Esophagus squamous epithelium (tissue), 4 donors: Measurements from ENCODE around the gene MYO1D.

Experiments used
- POLR2A ChIP-seq, 4 donors: fragments of 450-650 bp; IDR thresholded peaks; one replicate each; pipeline ENCODE4 v1.6.1; 2017; ENCODE audit warnings: antibody characterized with exemption in 4 of 4, mild to moderate bottlenecking in 4 of 4, moderate library complexity in 3 of 4
- TF ChIP-seq, protein P1 (sequence below), 6 experiments: fragments of 450-650 bp in 4 of 6; fragments of 200-600 bp in 2 of 6; sonication (generic) in 2 of 6; IDR thresholded peaks; one replicate each; pipeline ENCODE4 v1.5.1; 2016 to 2019; ENCODE audit warnings: antibody characterized with exemption in 6 of 6, mild to moderate bottlenecking in 4 of 6, moderate library complexity in 4 of 6

GRCh38 chr17:32786169-32786568 lies 90.8 kb downstream of the MYO1D start:
- TF ChIP-seq, protein P1, sequence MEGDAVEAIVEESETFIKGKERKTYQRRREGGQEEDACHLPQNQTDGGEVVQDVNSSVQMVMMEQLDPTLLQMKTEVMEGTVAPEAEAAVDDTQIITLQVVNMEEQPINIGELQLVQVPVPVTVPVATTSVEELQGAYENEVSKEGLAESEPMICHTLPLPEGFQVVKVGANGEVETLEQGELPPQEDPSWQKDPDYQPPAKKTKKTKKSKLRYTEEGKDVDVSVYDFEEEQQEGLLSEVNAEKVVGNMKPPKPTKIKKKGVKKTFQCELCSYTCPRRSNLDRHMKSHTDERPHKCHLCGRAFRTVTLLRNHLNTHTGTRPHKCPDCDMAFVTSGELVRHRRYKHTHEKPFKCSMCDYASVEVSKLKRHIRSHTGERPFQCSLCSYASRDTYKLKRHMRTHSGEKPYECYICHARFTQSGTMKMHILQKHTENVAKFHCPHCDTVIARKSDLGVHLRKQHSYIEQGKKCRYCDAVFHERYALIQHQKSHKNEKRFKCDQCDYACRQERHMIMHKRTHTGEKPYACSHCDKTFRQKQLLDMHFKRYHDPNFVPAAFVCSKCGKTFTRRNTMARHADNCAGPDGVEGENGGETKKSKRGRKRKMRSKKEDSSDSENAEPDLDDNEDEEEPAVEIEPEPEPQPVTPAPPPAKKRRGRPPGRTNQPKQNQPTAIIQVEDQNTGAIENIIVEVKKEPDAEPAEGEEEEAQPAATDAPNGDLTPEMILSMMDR (IDR thresholded peaks at IDR 0.05) = no peak
- TF ChIP-seq POLR2A (IDR thresholded peaks at IDR 0.05) = no peak
